GM21447 (cell line): ENCODE measurements around the gene CDH6.

Experiments used
- ATAC-seq: cut with Tn5 transposase; IDR thresholded peaks from one replicate; pipeline ENCODE4 v1.9.1; 2021; ENCODE audit not compliant: unreplicated experiment

Gene CDH6

GRCh38 chr5:31196309-31196708 is 2.8 kb downstream of the CDH6 start:
- ATAC-seq = no peak

GRCh38 chr5:31197183-31197582 is 3.7 kb downstream of the CDH6 start:
- ATAC-seq = no peak

GRCh38 chr5:31204958-31205357 is 11.5 kb downstream of the CDH6 start:
- no peak for ATAC-seq

- no peak for ATAC-seq
These were observed 14.6 kb downstream of the CDH6 start for GRCh38 chr5:31208043-31208442.

- ATAC-seq = no peak
These were observed 15.8 kb downstream of the CDH6 start for GRCh38 chr5:31209334-31209733.

- ATAC-seq = no peak
These were observed 17.6 kb downstream of the CDH6 start for GRCh38 chr5:31211098-31211497.

- no peak for ATAC-seq
These were observed 19.8 kb downstream of the CDH6 start for GRCh38 chr5:31213257-31213656.

GRCh38 chr5:31213705-31214121 is 20.2 kb downstream of the CDH6 start:
- no peak for ATAC-seq

- no peak for ATAC-seq
These were observed 20.7 kb downstream of the CDH6 start for GRCh38 chr5:31214229-31214628.

GRCh38 chr5:31215236-31215635 is 21.8 kb downstream of the CDH6 start:
- ATAC-seq = no peak

GRCh38 chr5:31217446-31217845 is 24.0 kb downstream of the CDH6 start:
- ATAC-seq = no peak

- ATAC-seq = no peak
These were observed 25.5 kb downstream of the CDH6 start for GRCh38 chr5:31218978-31219377.

- ATAC-seq = no peak
These were observed 27.5 kb downstream of the CDH6 start for GRCh38 chr5:31221001-31221400.

- no peak for ATAC-seq
These were observed 31.6 kb downstream of the CDH6 start for GRCh38 chr5:31225118-31225517.

GRCh38 chr5:31225613-31226012 is 32.1 kb downstream of the CDH6 start:
- ATAC-seq = no peak

- ATAC-seq = no peak
These were observed 33.2 kb downstream of the CDH6 start for GRCh38 chr5:31226651-31227050.

- ATAC-seq = no peak
These were observed 35.8 kb downstream of the CDH6 start for GRCh38 chr5:31229266-31229665.

- ATAC-seq = no peak
These were observed 37.8 kb downstream of the CDH6 start for GRCh38 chr5:31231177-31231838.

GRCh38 chr5:31232273-31232888 is 38.9 kb downstream of the CDH6 start:
- ATAC-seq = peak; percentile 72

- no peak for ATAC-seq
These were observed 41.9 kb downstream of the CDH6 start for GRCh38 chr5:31235381-31235780.

- ATAC-seq = no peak
These were observed 42.9 kb downstream of the CDH6 start for GRCh38 chr5:31236339-31236738.

- no peak for ATAC-seq
These were observed 43.7 kb downstream of the CDH6 start for GRCh38 chr5:31237174-31237573.

GRCh38 chr5:31238497-31238896 is 45.0 kb downstream of the CDH6 start:
- ATAC-seq = no peak
